GM19351 (cell line): ENCODE results near the gene ASCL4.
"Not testable (repeated sequence)": the region's sequence is repeated elsewhere in the genome, so short reads cannot be mapped to it uniquely, and the experiment has no call there.

ENCODE experiments used
- ATAC-seq: cut with Tn5 transposase; IDR thresholded peaks from one replicate; pipeline ENCODE4 v1.9.1; 2021; ENCODE audit warnings: mild to moderate bottlenecking, moderate library complexity; ENCODE audit not compliant: unreplicated experiment

ASCL4 gene

GRCh38 chr12:107774349-107775029 is at the start of gene ASCL4:
TSS of gene ASCL4 (plus strand) at chr12:107774704. CDS start at chr12:107775219, 515 bp downstream.
- ATAC-seq = no peak

- ATAC-seq = not testable (repeated sequence)
Observed at GRCh38 chr12:107727327-107727726, 47.2 kb upstream of the ASCL4 start.

DNA sequence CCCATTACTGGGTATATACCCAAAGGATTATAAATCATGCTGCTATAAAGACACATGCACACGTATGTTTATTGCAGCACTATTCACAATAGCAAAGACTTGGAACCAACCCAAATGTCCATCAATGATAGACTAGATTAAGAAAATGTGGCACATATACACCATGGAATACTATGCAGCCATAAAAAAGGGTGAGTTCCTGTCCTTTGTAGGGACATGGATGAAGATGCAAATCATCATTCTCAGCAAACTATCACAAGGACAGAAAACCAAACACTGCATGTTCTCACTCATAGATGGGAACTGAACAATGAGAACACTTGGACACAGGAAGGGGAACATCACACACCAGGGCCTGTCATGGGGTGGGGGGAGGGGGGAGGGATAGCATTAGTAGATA is 46.8 kb upstream of the ASCL4 start:
- not testable (repeated sequence) for ATAC-seq

DNA sequence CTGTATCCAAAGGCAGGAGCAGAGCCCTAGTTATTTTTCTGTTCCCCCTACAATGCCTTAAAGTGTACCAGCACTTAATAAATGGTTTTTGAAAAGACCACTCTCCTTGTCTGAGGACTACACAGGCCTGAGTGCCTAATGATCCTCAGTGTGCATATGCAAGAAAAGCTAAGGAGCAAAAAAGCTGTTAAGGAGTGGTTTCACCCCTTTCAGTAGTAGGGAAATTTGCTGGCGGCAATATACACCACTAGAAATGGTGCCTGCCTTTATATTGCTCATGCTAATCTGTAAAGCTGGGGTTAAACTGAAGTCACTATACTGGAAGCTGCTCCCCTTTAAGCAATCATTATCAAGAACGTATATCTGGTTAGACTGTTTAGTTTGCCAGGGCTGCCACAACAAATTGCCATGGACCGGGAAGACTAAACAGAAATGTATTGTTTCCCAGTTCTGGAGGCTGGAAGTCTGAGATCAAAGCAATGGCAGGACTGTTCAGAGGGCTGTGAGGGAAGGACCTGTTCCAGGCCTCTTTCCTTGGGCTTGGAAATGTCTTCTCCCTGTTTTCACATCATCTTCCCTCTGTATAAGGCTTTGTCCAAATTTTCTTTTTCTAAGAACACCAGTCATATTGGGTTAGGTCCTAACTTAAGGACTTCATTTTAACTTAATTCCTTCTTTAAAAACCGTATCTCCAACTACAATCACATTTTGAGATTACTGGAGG is 43.7 kb upstream of the ASCL4 start:
- ATAC-seq = no peak

DNA sequence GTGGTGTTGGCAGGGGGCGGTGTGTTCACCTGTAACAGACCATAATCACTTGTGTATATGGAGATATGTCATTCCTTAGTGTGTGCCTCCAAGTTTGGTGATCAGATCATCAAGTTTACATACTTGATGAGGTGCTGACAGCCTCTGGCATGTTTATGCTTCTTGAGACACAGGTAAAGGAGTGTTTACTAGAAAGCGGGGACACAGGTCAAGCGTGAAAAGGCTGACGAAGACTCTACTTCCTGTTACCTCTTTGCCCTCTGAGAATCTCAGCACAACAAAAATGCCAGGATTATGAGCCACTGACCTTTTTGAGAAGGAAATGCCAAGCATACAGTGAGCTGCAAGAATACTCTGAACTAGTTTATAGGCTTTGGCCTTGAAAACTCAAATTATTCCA is 43.1 kb upstream of the ASCL4 start:
- no peak for ATAC-seq

- ATAC-seq = no peak
Observed at GRCh38 chr12:107732365-107732764, 42.1 kb upstream of the ASCL4 start.

GRCh38 chr12:107734139-107734538 is 40.4 kb upstream of the ASCL4 start:
- no peak for ATAC-seq

- ATAC-seq = no peak
Observed at GRCh38 chr12:107735763-107736162, 38.7 kb upstream of the ASCL4 start.

DNA sequence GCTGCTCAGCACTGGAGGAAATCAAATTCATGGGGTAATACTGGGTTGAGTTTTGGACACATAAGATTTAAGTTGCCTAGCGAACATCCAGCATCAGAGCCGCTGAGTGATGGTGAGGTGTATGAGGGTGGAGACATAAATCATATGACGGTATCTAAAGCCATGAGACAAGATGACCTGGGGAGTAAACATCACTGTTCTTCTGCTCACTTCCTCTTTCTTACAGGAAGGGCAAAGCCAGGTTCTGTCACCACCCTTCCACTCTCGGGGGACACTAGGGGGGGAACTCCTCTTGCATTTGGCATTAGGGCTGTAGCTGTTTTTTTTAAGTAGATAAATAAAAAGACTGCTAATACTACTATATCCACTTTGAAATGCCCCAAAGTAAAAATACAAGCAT is 37.6 kb upstream of the ASCL4 start:
- peak; percentile 100 for ATAC-seq

DNA sequence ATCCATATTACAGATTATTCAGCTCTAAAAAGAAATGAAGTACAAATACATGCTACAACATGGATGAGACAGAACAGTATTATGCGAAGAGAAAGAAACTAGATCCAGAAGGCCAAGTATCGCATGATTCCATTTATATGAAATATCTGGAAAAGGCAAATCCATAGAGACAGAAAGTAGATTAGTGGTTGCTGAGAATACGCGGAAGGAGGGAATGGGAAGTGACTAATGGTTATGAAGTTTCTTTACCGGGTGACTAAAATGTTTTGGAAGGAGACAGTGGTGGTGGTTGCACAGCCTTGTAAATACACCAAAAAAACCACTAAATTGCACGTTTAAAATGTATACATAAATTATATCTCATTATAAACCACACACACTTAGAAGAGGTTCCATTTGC is 26.0 kb upstream of the ASCL4 start:
- no peak for ATAC-seq

GRCh38 chr12:107749083-107749482 is 25.4 kb upstream of the ASCL4 start:
- no peak for ATAC-seq

DNA sequence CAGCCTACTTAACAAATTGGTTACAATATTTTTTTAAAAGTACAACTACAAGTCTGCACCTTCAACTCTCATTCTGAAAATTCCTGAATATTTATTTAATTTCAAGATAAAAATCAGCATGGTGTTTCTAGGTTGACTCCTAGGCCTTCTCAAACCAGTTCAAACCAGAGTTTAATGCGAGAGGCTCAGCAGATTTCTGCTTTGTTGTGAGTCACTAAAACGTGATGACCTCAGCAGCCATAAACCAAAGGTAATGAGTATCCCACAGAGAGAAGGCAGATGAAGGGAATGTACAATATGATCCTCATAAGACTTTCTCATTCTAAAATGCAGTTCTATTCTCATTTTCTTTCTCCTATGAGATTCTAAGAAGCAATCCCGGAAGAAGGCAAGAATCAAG is 15.1 kb upstream of the ASCL4 start:
- ATAC-seq = no peak

DNA sequence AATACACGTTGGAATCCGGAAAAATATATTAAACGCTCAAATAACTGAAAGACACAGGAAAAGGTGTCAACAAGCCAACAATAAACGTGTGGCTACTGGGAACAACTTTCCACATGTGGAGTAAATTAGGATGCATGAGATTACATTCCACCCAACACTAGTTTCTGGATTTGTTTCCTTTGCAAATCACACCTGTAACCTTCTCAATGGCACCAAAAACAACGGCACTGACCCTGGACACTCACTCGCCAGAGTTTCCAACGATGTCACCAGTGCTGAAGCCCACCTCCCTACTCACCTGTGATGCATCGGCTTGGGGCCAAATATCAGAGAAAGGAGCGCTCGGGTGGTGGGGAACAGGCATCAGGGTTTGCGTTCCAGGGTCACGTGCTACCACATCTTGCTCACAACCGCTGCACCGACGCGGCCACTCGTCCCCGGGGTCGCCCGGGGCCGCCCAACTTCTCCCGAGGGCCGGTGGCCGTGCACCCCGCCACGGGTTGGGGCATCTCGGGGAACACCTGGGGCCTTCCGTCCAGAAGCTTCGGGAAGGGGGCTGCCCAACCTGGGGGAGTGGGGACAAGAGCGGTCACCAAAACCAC is 14.2 kb upstream of the ASCL4 start:
- ATAC-seq = peak; percentile 29

GRCh38 chr12:107760809-107761501 is 13.5 kb upstream of the ASCL4 start, which contains the start of gene PRDM4:
TSS of gene PRDM4 (minus strand) at chr12:107761137. CDS start at chr12:107760515, 622 bp downstream.
- peak; percentile 87 for ATAC-seq

GRCh38 chr12:107761502-107761904 is 13.0 kb upstream of the ASCL4 start:
- no peak for ATAC-seq

GRCh38 chr12:107762874-107763273 is 11.6 kb upstream of the ASCL4 start:
- ATAC-seq = no peak

GRCh38 chr12:107764626-107765025 is 9.9 kb upstream of the ASCL4 start:
- no peak for ATAC-seq

DNA sequence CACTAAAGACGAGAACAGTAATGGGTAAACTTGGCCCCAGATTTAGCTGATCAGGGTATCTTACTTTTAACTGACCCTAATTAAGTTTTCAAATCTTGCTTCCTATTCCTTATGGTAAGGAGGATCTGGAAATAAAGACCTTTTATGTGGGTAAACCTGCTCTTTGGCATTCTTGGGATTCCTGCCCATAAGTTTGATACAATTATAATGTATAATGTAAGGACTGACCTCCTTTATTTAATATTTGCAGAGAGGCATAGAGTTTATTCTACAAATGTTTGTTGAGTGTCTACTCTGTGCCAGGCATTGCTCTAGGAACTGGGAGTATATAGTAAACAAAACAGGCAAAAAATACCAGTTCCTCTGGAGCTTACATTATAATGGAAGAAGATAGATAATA is 9.2 kb upstream of the ASCL4 start:
- ATAC-seq = no peak

DNA sequence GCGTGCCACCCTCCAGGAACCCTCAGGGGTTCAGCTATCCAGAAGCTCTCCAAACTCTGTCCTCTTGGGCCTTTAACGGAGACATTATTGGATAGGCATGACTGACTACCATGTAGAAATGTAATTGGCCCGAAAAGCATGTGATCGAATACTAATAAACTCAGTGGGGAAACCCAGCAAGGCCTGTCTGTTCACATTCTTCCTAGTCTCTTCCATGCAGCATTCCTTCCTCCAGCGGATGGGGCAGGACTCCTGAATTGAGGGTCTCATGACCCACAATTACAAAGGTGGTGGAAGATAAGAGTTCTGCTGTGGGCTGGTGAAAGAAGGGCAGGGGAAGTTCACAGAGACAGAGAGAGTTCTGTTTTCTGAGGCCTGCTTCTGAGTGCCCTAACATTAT is 7.0 kb upstream of the ASCL4 start:
- no peak for ATAC-seq

DNA sequence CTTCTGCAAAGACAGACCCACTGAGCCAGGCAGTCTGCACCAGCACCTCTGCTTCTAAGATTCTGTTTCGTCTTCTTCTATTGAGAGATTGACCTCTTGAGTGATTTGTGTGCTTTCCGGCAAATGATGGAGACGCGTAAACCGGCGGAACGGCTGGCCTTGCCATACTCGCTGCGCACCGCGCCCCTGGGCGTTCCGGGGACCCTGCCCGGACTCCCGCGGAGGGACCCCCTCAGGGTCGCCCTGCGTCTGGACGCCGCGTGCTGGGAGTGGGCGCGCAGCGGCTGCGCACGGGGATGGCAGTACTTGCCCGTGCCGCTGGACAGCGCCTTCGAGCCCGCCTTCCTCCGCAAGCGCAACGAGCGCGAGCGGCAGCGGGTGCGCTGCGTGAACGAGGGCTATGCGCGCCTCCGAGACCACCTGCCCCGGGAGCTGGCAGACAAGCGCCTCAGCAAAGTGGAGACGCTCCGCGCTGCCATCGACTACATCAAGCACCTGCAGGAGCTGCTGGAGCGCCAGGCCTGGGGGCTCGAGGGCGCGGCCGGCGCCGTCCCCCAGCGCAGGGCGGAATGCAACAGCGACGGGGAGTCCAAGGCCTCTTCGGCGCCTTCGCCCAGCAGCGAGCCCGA is 703 bp downstream of the ASCL4 start:
- ATAC-seq = no peak

DNA sequence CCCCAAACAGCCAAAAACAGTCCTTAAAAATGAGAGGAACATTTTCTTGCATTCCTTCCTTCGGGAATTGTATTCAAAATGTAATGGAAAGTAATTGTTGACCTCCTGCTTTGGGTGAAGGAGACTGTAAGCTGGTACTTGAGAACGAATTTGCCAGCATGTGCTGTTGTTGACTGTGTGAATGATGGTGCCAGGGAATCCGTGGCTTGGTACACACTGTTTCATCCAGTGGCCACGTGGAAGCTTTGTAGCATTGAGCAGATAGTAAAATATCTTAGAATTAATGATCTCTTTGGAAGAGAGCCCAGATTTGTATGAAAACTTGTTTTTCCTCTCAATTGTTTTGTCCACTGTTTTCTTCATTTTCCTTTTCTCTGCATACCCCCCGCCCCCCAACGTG is 1.7 kb downstream of the ASCL4 start:
- no peak for ATAC-seq
